RWPE1 (cell line): ENCODE results near the gene MINDY1.
A peak's percentile ranks its signal among the peaks of the same experiment; 100 is the strongest.

ENCODE experiments used
- CTCF ChIA-PET: fragments of 350-600 bp; sonication (Branson Sonifier 250); formaldehyde crosslinking; extraction: SDS; loops from one replicate; lab custom pipeline; 2021; lab: Yijun Ruan, JAX
- POLR2A ChIA-PET: fragments of 400-600 bp; formaldehyde crosslinking; extraction: SDS; loops from one replicate; lab custom pipeline; 2020; ENCODE audit warnings: antibody characterized with exemption; ENCODE audit not compliant: low non-redundant PET; lab: Yijun Ruan, JAX
- DNase-seq: peaks from one replicate; pipeline ENCODE4 v3.0.0; 2012; ENCODE audit warnings: low spot score
- H3K27ac ChIP-seq: fragments of 450-650 bp; 2 replicates; pipeline ENCODE4 v1.5.1; 2017
- TF ChIP-seq, protein P1 (sequence below): fragments of 450-650 bp; conservative IDR thresholded peaks from 2 replicates; pipeline ENCODE4 v1.5.1; 2017; ENCODE audit warnings: low read depth, mild to moderate bottlenecking

The MINDY1 gene

DNA sequence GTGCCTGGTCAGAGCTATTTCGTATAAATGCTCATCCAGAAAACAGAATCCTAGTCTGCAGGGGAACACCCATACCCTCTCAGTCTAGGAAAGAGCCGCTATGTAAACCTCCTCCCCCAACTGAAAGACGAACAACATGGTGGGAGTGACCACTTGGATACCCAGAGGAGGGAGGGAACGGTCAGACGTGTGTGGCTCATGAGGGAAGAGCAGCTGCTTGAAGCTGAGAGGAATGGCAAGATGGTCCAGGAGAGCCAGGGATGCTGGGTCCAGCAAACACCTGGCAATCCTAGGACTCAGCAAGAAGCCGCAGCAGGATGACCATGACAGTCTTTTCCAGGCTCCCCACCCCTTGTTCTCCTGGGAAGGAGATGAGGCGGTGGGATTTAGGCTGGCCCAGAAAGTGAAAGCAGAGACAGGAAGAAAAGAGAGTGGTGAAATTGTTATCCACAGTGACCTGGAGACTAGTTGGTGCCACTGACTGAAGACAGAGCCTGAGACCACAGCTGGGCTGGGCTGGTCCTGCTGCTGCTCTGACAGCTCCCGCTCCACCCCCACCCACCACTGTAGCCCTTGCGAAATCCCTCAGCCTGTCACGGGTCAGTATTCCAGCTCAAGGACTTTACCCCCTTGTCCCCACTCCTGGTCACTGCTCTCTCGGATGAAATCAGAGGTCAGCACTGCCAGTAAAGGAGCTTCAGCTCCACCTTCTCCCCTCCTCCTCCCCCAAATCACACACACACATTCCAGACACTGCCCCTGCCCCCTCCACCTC lies 35.7 kb downstream of the MINDY1 start:
- DNase-seq = no peak
- POLR2A ChIA-PET = no interaction called here
- TF ChIP-seq, protein P1, sequence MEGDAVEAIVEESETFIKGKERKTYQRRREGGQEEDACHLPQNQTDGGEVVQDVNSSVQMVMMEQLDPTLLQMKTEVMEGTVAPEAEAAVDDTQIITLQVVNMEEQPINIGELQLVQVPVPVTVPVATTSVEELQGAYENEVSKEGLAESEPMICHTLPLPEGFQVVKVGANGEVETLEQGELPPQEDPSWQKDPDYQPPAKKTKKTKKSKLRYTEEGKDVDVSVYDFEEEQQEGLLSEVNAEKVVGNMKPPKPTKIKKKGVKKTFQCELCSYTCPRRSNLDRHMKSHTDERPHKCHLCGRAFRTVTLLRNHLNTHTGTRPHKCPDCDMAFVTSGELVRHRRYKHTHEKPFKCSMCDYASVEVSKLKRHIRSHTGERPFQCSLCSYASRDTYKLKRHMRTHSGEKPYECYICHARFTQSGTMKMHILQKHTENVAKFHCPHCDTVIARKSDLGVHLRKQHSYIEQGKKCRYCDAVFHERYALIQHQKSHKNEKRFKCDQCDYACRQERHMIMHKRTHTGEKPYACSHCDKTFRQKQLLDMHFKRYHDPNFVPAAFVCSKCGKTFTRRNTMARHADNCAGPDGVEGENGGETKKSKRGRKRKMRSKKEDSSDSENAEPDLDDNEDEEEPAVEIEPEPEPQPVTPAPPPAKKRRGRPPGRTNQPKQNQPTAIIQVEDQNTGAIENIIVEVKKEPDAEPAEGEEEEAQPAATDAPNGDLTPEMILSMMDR = no peak
- H3K27ac ChIP-seq = peak overlapping the region; percentile 91
- CTCF ChIA-PET = no interaction called here

DNA sequence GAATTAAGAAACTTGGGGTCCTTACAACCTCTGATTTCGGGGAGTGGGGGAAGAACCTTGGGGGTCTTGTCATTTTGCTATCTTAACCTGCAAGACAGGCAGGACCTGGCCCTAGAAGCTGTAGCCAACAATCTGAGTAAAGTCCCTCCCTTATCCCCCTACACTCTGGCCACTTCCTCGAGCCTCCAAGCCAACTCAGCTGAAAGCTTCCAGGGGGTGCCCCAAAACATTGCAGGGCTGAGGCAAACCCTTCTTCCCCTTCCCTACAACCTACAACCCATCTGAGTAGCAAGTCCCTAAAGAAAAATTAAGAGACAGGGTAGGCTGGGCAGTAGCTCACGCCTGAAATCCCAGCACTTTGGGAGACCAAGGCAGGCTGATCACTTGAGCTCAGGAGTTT lies 37.1 kb downstream of the MINDY1 start:
- peak overlapping the region; percentile 91 for H3K27ac ChIP-seq
- POLR2A ChIA-PET = no interaction called here
- CTCF ChIA-PET = no interaction called here
- TF ChIP-seq, protein P1 = no peak
- DNase-seq = no peak

DNA sequence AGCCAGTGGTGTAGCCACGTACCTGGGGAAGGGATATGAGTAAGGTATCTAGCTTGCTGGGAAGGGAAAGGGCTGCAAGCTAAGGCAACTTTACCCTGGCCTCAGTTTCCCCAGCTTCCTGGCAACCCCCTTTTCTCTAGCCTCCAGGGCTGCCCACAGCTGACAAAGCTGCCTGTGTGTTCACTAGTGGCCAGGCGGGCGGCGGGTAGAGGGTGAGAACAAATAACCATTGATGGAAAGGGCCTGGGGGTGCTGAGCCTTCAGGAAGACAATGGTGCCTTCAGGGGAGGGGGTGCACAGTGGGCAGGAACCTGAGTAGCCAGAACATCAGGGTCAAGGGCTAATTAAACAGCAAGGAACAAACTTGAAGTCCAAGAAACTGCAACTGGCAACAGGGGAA lies 38.2 kb downstream of the MINDY1 start:
- no peak for DNase-seq
- peak overlapping the region; percentile 91 for H3K27ac ChIP-seq
- ChIA-PET CTCF (interaction anchor here (1.0 kb wide), 1 partner anchor 11 kb away, joined by 4 read pairs; no protein-coding TSS in a partner anchor), POLR2A (no interaction called here)
- TF ChIP-seq, protein P1 = no peak

DNA sequence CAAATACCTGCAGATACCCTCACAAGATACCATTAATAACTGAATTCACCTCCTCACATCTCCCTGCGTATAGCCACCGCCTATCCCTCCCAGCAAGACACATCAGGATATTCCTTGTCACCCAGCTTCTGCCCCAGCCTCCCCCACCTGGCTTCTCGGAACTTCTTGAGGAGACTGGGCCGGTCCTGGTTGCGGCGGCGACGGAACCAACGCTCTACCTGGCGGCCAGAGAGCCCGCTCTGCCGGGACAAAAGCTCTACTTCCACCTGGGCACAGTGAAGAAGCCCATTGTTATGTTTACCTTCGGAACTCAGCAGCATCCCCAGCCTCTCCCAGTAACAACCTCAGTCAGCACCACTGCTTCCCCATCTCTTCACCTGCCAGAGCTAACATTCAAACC lies 38.8 kb downstream of the MINDY1 start:
- H3K27ac ChIP-seq = peak overlapping the region; percentile 91
- ChIA-PET CTCF (no interaction called here), POLR2A (no interaction called here)
- TF ChIP-seq, protein P1 = no peak
- no peak for DNase-seq

DNA sequence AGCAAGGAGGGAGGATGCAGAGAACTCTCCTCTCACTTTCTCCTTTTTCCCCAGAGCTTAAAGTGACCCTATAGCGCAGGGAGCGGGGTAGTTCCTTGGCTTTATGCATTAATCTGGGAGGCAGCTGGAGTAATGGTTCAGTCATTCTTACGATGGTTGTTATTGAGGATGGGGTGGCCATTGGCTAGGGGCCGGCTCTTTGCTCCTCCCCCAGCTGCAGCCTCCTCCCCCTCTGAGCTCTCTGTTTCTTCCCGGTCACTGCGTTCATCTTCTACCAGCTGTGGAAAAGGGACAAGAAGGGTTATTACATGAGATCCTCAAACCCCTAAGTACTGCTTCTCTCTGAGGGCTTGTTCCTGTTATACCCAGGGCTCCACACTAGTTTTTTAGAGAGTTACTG lies 40.7 kb downstream of the MINDY1 start:
- H3K27ac ChIP-seq = no peak overlapping the region
- POLR2A ChIA-PET = no interaction called here
- TF ChIP-seq, protein P1 = no peak
- DNase-seq = no peak
- CTCF ChIA-PET = interaction anchor here (0.5 to 1.0 kb wide), 5 partner anchors 10 to 685 kb away, joined by 3 to 4 read pairs (median 3); no protein-coding TSS in a partner anchor

DNA sequence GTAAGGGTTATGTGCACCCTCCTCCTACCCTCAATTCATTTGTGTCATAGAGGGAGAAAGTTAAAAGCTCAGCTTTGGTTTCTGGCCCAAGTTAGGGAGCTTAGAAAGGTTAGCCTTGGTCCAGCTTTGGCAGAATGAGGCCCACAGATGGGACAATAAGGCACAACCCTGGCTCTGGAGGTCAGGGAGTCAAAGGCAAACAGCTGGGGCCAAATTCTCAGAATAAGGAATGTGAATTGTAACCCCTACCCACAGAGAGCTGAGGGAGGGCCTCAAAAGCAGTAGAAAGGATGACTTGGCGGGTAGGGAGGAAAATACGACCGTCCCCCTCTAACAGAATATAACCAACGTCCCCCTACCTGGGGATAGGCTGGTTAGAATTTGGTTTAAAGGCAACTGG lies 41.1 kb downstream of the MINDY1 start:
- TF ChIP-seq, protein P1 = no peak
- DNase-seq = no peak
- CTCF ChIA-PET = interaction anchor here (0.6 kb wide), 2 partner anchors 38 to 442 kb away, joined by 3 read pairs; no protein-coding TSS in a partner anchor
- H3K27ac ChIP-seq = no peak overlapping the region
- POLR2A ChIA-PET = no interaction called here
